Measurements from ENCODE around the gene SIN3A. TPM values are rescaled to one million over a fixed set of nuclear protein-coding genes. Genes with fewer than 3 reads are reported as not detected.
"Not testable (repeated sequence)": the region's sequence is repeated elsewhere in the genome, so short reads cannot be mapped to it uniquely, and the experiment has no call there.

SIN3A gene
- total RNA-seq, 2 experiments from 2014 or later, result 80.1 to 83.3 TPM

GRCh38 chr15:75339531-75340240 lies 111.8 kb downstream of the SIN3A start:
- no peak overlapping the region for H3K4me3 Mint-ChIP-seq
- intact Hi-C loops (cut with micrococcal nuclease), result no loop called here
- no peak for DNase-seq
- CTCF ChIA-PET, result interaction anchor here (1.0 kb wide), 1 partner anchor 28 kb away, joined by 4 read pairs; no protein-coding TSS in a partner anchor
- POLR2A ChIA-PET, result no interaction called here
- H3K27me3 Mint-ChIP-seq, result no peaks in the 10 kb centered on the region
- H3K4me1 Mint-ChIP-seq (ENCODE audit: low read depth), result peaks cover 19% of the 10 kb centered on the region
- no peak overlapping the region for H3K27ac Mint-ChIP-seq
- peaks cover 9% of the 10 kb centered on the region for H3K36me3 Mint-ChIP-seq
- no peaks in the 10 kb centered on the region for H3K9me3 Mint-ChIP-seq

- DNase-seq, result no peak
- Mint-ChIP-seq H3K4me3 (no peak overlapping the region), H3K27ac (no peak overlapping the region), H3K36me3 (peaks cover 9% of the 10 kb centered on the region), H3K9me3 (no peaks in the 10 kb centered on the region), H3K4me1 (ENCODE audit: low read depth) (peaks cover 19% of the 10 kb centered on the region), H3K27me3 (no peaks in the 10 kb centered on the region)
- intact Hi-C loops (cut with micrococcal nuclease), result no loop called here
- ChIA-PET CTCF (no interaction called here), POLR2A (interaction anchor here (0.5 kb wide), 1 partner anchor 142 kb away, joined by 3 read pairs; no protein-coding TSS in a partner anchor)
Observed at GRCh38 chr15:75338661-75339240, 112.7 kb downstream of the SIN3A start.

DNA sequence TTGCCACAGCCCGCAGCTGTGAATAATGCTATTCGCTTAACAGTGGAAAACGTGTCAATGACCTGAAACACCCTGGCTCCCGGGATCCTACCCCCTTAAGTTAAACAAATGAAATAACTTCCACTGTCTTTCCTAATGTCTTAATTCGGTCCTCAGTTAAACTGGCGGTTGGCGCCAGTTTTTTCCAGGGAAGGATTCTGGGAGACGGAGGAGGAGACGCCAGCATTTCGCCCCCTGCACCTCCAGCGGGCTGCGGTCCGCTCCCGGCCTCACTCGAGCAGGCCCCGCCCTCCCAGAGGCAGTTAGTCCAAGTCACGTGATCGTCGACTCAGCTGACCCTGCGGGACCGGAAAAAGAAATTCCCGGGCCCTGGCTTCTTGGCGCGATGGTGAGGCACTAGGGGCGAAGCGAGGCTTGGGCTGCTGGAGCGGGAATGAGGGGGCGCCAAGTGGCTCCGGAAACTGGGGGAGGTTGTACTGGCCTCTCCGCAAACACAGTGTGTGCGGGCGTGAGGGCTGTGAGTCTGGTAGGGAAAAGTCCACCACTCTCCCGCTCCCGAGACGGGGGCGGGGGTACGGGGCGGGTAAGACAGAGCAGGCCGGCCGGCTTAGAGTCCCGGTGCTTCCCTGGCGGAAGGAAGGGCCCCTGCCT lies 115.7 kb downstream of the SIN3A start, which contains the start of gene COMMD4:
Gene COMMD4, plus strand, starts transcription at position 359 of the 651 bp plus-strand sequence. Its CDS starts 27 bp downstream, at position 386.
- peak within 1 kb of the TSS; percentile 84 for H3K27ac Mint-ChIP-seq
- POLR2A ChIA-PET, result interaction anchor here (0.6 to 1.0 kb wide), 2 partner anchors 30 to 32 kb away, joined by 4 to 5 read pairs; partner anchors contain the start of gene MAN2C1
- H3K4me3 Mint-ChIP-seq, result peak within 1 kb of the TSS; percentile 97
- intact Hi-C loops (cut with micrococcal nuclease), result no loop called here
- CTCF ChIA-PET, result interaction anchor here (0.9 to 2.2 kb wide), 5 partner anchors 11 to 462 kb away, joined by 3 to 14 read pairs (median 3); partner anchors contain the start of genes NEIL1 and SNX33
- H3K9me3 Mint-ChIP-seq, result no peaks in the 10 kb centered on the region
- peaks cover 6% of the 10 kb centered on the region for H3K36me3 Mint-ChIP-seq
- H3K27me3 Mint-ChIP-seq, result peaks cover 2% of the 10 kb centered on the region
- peak; percentile 93 for DNase-seq
- H3K4me1 Mint-ChIP-seq (ENCODE audit: low read depth), result peaks cover 19% of the 10 kb centered on the region

DNA sequence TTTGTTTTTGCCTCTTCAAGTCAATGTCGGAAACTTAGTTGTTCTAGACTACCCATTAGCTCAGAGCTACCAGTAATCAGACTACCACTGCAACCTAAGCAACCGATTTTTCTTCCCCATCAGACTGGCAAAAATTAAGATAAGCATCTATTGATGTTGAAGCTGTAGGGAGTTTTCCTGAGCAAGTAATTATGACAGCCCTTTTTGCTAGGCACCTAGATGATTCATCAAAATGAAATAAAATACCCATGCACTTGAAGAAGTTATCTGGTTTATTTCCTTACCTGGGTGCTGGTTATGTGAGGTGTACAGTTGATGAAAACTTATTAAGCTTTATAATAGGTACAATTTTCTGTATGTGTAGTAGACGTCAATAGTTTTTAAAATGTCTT lies 116.2 kb downstream of the SIN3A start:
- POLR2A ChIA-PET, result interaction anchor here (0.6 kb wide), 1 partner anchor 31 kb away, joined by 4 read pairs; no protein-coding TSS in a partner anchor
- intact Hi-C loops (cut with micrococcal nuclease), result no loop called here
- Mint-ChIP-seq H3K27ac (peak overlapping the region; percentile 84), H3K27me3 (peaks cover 2% of the 10 kb centered on the region), H3K36me3 (peaks cover 6% of the 10 kb centered on the region), H3K4me3 (peak overlapping the region; percentile 97), H3K9me3 (no peaks in the 10 kb centered on the region), H3K4me1 (ENCODE audit: low read depth) (peaks cover 19% of the 10 kb centered on the region)
- no peak for DNase-seq
- CTCF ChIA-PET, result interaction anchor here (1.0 to 2.2 kb wide), 3 partner anchors 32 to 462 kb away, joined by 3 to 14 read pairs (median 3); partner anchors contain the start of gene SNX33

DNA sequence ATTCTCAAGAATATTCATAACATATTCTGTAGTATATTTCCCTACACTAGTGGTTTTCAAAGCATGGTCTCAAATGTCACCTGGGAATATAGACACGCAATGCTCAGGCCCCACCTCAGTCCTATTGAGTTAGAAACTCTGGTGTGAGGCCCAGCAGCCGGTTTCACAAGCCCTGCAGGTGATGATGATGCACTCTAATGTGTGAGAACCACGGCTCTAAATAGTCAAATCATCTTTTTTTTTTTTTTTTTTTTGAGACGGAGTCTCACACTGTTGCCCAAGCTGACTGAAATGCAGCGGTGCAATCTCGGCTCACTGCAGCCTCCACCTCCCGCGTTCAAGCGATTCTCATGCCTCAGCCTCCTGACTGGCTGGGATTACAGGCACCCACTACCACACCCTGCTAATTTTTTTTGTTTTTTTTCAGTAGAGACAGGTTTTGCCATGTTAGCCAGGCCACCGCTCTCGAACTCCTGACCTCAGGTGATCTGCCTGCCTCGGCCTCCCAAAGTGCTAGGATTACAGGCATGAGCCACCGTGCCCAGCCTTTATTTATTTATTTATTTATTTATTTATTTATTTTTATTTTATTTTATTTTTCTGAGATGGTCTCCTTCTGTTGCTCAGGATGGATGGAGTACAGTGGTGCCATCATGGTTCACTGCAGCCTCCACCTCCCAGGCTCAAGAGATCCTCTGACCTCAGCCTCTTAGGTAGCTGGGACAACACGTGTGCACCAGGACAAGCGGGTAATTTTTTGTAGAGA lies 117.7 kb downstream of the SIN3A start:
- DNase-seq; H3K36me3 Mint-ChIP-seq; intact Hi-C loops (cut with micrococcal nuclease); POLR2A ChIA-PET; H3K4me3 Mint-ChIP-seq; H3K27me3 Mint-ChIP-seq; H3K9me3 Mint-ChIP-seq; H3K27ac Mint-ChIP-seq: not testable (repeated sequence)
- CTCF ChIA-PET, result interaction anchor here (2.2 kb wide), 1 partner anchor 34 kb away, joined by 14 read pairs; no protein-coding TSS in a partner anchor
- H3K4me1 Mint-ChIP-seq (ENCODE audit: low read depth), result peaks cover 19% of the 10 kb centered on the region

DNA sequence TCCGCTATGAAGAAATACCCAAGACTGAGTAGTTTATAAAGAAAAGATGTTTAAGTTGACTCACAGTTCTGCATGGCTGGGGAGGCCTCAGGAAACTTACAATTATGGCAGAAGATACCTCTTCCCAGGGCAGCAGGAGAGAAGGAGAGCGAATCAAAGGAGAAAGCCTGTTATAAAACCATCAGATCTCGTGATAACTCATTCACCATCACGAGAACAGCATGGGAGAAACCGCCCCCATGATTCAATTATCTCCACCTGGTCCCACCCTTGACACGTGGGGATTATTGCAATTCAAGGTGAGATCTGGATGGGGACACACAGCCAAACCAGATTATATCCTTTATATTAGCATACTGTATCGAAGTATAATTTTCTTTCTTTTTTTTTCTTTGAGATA lies 119.4 kb downstream of the SIN3A start:
- DNase-seq, CTCF ChIA-PET: not testable (repeated sequence)

GRCh38 chr15:75329571-75329970 lies 121.9 kb downstream of the SIN3A start:
- H3K27ac Mint-ChIP-seq, result no peak overlapping the region
- DNase-seq, result no peak
- intact Hi-C loops (cut with micrococcal nuclease), result no loop called here
- H3K4me3 Mint-ChIP-seq, result no peak overlapping the region
- H3K4me1 Mint-ChIP-seq (ENCODE audit: low read depth), result no peaks in the 10 kb centered on the region
- H3K27me3 Mint-ChIP-seq, result peaks cover 5% of the 10 kb centered on the region
- no peaks in the 10 kb centered on the region for H3K9me3 Mint-ChIP-seq
- ChIA-PET POLR2A (no interaction called here), CTCF (interaction anchor here (0.6 kb wide), 1 partner anchor 162 kb away, joined by 3 read pairs; no protein-coding TSS in a partner anchor)
- no peaks in the 10 kb centered on the region for H3K36me3 Mint-ChIP-seq

More for the DNA sequence above, 119.4 kb downstream of the SIN3A start:
- H3K36me3 Mint-ChIP-seq; H3K9me3 Mint-ChIP-seq; intact Hi-C loops (cut with micrococcal nuclease); POLR2A ChIA-PET; H3K27me3 Mint-ChIP-seq; H3K4me3 Mint-ChIP-seq; H3K27ac Mint-ChIP-seq: not testable (repeated sequence)
- peaks cover 16% of the 10 kb centered on the region for H3K4me1 Mint-ChIP-seq (ENCODE audit: low read depth)

DNA sequence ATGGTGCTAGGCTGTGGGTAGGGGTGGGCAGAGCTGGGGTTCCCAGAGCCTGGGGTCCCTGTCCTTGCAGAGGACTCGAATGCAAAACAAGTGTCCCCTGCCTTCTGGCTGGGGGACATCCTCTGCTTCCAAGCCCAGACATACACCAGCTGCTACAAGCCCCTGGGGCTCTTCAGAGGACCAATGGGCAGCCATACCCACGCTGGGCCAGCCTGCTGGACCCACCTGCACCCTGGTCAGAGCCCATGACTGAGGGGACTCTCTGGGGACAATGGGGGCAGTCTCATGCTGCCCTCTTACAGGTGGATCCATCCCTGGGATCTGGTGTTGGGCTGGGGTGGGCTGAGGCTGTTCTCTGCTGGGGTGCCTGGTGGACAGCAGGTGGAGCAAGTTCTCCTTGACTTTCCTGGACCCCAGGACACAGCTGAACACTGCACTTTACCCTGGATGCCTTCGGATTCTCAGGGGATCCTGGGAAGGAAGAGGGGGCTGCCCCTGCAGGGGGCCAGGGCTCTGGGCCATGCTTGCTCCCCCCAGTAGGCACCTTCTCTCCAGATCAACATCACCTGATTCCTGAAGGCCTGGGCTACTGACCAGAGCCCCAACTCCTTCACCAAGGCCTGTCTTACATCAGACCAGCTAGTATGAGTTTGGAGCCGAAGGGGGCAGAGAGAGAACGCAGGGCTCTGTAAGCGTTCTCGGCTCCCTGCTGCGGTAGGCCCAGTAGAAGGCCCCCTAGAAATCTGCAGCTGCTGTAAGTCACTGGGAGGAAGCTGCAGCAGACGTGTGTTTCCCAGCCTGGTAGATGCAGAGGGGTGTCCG lies 122.8 kb downstream of the SIN3A start:
- no peak for DNase-seq
- Mint-ChIP-seq H3K4me1 (ENCODE audit: low read depth) (no peaks in the 10 kb centered on the region), H3K9me3 (no peaks in the 10 kb centered on the region)

DNA sequence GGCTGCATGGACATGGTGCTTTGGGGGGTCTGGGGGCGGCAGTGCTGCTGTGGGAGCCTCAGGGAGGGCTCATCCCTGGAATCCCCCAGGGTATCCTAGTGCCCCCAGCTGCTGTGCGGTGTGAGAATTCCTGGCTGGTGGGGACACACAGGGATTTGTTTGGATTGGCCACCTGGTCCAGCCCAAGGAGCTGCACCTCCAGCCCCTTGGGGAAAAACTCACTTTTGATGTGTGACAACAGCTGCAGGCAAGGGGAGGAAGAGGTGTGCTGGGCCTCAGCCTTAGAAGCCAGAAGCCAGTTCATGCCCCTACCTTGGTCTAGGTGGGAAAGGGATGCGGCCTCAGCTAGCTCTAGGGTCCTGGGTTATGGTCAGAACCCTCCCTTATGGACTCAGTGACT lies 124.0 kb downstream of the SIN3A start:
- POLR2A ChIA-PET, result no interaction called here
- no peaks in the 10 kb centered on the region for H3K4me1 Mint-ChIP-seq (ENCODE audit: low read depth)
- H3K36me3 Mint-ChIP-seq, result no peaks in the 10 kb centered on the region
- intact Hi-C loops (cut with micrococcal nuclease), result no loop called here
- H3K9me3 Mint-ChIP-seq, result no peaks in the 10 kb centered on the region
- CTCF ChIA-PET, result interaction anchor here (1.2 kb wide), 1 partner anchor 559 kb away, joined by 3 read pairs; no protein-coding TSS in a partner anchor
- DNase-seq, result no peak
- H3K27ac Mint-ChIP-seq, result no peak overlapping the region
- H3K4me3 Mint-ChIP-seq, result no peak overlapping the region
- H3K27me3 Mint-ChIP-seq, result peaks cover 5% of the 10 kb centered on the region

More for the DNA sequence above, 122.8 kb downstream of the SIN3A start:
- POLR2A ChIA-PET, result no interaction called here
- Mint-ChIP-seq H3K27me3 (peaks cover 5% of the 10 kb centered on the region), H3K27ac (no peak overlapping the region), H3K36me3 (no peaks in the 10 kb centered on the region), H3K4me3 (no peak overlapping the region)
- CTCF ChIA-PET, result interaction anchor here (1.0 to 1.2 kb wide), 2 partner anchors 39 to 560 kb away, joined by 3 to 4 read pairs; no protein-coding TSS in a partner anchor
- intact Hi-C loops (cut with micrococcal nuclease), result no loop called here

DNA sequence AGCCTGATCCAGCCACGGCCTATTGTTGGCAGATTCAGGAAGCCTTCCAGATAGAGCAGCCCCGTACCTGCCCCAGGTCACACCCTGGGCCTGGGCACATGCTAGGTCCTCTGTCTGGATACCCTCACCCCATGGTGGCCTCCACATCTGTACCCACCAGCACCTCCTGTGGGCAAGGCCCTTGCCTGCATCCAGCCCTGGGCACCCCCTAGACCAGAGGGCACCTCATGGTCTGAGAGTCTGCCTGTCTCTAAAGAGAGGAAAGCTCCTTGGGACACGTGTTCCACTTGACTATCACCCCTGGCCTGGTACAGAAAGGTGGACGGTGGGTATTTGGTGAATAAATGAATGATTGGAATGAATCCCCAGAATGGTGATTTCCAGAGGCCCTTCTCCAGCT lies 124.5 kb downstream of the SIN3A start:
- ChIA-PET POLR2A (no interaction called here), CTCF (no interaction called here)
- H3K9me3 Mint-ChIP-seq, result no peaks in the 10 kb centered on the region
- intact Hi-C loops (cut with micrococcal nuclease), result no loop called here
- H3K36me3 Mint-ChIP-seq, result no peaks in the 10 kb centered on the region
- H3K4me3 Mint-ChIP-seq, result no peak overlapping the region
- no peaks in the 10 kb centered on the region for H3K4me1 Mint-ChIP-seq (ENCODE audit: low read depth)
- no peak overlapping the region for H3K27ac Mint-ChIP-seq
- DNase-seq, result no peak
- peaks cover 4% of the 10 kb centered on the region for H3K27me3 Mint-ChIP-seq

GRCh38 chr15:75325922-75326321 lies 125.6 kb downstream of the SIN3A start:
- ChIA-PET POLR2A (no interaction called here), CTCF (no interaction called here)
- intact Hi-C loops (cut with micrococcal nuclease), result no loop called here
- DNase-seq, result no peak
- Mint-ChIP-seq H3K4me3 (no peak overlapping the region), H3K27ac (no peak overlapping the region), H3K36me3 (no peaks in the 10 kb centered on the region), H3K4me1 (ENCODE audit: low read depth) (no peaks in the 10 kb centered on the region), H3K9me3 (no peaks in the 10 kb centered on the region), H3K27me3 (peaks cover 3% of the 10 kb centered on the region)
